GM19455 (cell line): ENCODE measurements around the gene SLC4A5.
"Not testable (repeated sequence)": the region's sequence is repeated elsewhere in the genome, so short reads cannot be mapped to it uniquely, and the experiment has no call there.

ENCODE experiments used
- ATAC-seq: cut with Tn5 transposase; IDR thresholded peaks from one replicate; pipeline ENCODE4 v1.9.1; 2021; ENCODE audit not compliant: unreplicated experiment

SLC4A5 gene

GRCh38 chr2:74205113-74205512 lies 138.1 kb downstream of the SLC4A5 start:
- ATAC-seq = no peak

- no peak for ATAC-seq
Observed at GRCh38 chr2:74204436-74204835, 138.8 kb downstream of the SLC4A5 start.

- no peak for ATAC-seq
Observed at GRCh38 chr2:74201596-74201995, 141.6 kb downstream of the SLC4A5 start.

- ATAC-seq = no peak
Observed at GRCh38 chr2:74201196-74201595, 142.0 kb downstream of the SLC4A5 start.

GRCh38 chr2:74199871-74200305 lies 143.3 kb downstream of the SLC4A5 start:
- ATAC-seq = no peak

GRCh38 chr2:74199275-74199701 lies 143.9 kb downstream of the SLC4A5 start:
- no peak for ATAC-seq

- ATAC-seq = peak; percentile 85
Observed at GRCh38 chr2:74198461-74199274, 144.5 kb downstream of the SLC4A5 start, which contains the start of gene MTHFD2. Gene MTHFD2, plus strand, starts transcription at chr2:74198615. Its CDS starts 27 bp downstream, at chr2:74198642.

- ATAC-seq = no peak
Observed at GRCh38 chr2:74198023-74198460, 145.2 kb downstream of the SLC4A5 start.

GRCh38 chr2:74197049-74197448 lies 146.2 kb downstream of the SLC4A5 start:
- ATAC-seq = no peak

GRCh38 chr2:74194799-74195198 lies 148.4 kb downstream of the SLC4A5 start:
- no peak for ATAC-seq

- no peak for ATAC-seq
Observed at GRCh38 chr2:74191596-74192380, 151.4 kb downstream of the SLC4A5 start.

GRCh38 chr2:74188696-74189095 lies 154.5 kb downstream of the SLC4A5 start:
- ATAC-seq = no peak

GRCh38 chr2:74188018-74188601 lies 155.1 kb downstream of the SLC4A5 start:
- no peak for ATAC-seq

- not testable (repeated sequence) for ATAC-seq
Observed at GRCh38 chr2:74186706-74187105, 156.5 kb downstream of the SLC4A5 start.

GRCh38 chr2:74186038-74186437 lies 157.2 kb downstream of the SLC4A5 start:
- ATAC-seq = peak; percentile 47

GRCh38 chr2:74183878-74184277 lies 159.3 kb downstream of the SLC4A5 start:
- ATAC-seq = no peak

GRCh38 chr2:74181739-74182138 lies 161.5 kb downstream of the SLC4A5 start:
- ATAC-seq = no peak

GRCh38 chr2:74179063-74179865 lies 164.0 kb downstream of the SLC4A5 start:
- ATAC-seq = peak; percentile 15

- peak; percentile 78 for ATAC-seq
Observed at GRCh38 chr2:74178211-74179062, 164.8 kb downstream of the SLC4A5 start, which contains the start of gene MOB1A. Gene MOB1A, minus strand, starts transcription at chr2:74178879. Its CDS starts 205 bp downstream, at chr2:74178674.

GRCh38 chr2:74177696-74178095 lies 165.5 kb downstream of the SLC4A5 start:
- no peak for ATAC-seq
